Loucy (cell line): ENCODE data around the gene PYROXD2.

ENCODE experiments used
- H2AFZ ChIP-seq: fragments of 200-600 bp; sonication (generic); 2 replicates; pipeline ENCODE4 v1.6.0; 2016; ENCODE audit warnings: antibody characterized with exemption, mild to moderate bottlenecking, low read length, moderate library complexity
- H3F3A ChIP-seq: fragments of 200-600 bp; 2 replicates; pipeline ENCODE4 v1.6.0; 2016; ENCODE audit warnings: antibody characterized with exemption, low read depth, mild to moderate bottlenecking
- H3K27me3 ChIP-seq: fragments of 200-600 bp; sonication (generic); 2 replicates; pipeline ENCODE4 v1.6.1; 2014; ENCODE audit warnings: low read length, mild to moderate bottlenecking; ENCODE audit not compliant: insufficient read depth, poor library complexity, severe bottlenecking
- H3K36me3 ChIP-seq: fragments of 200-600 bp; sonication (generic); 2 replicates; pipeline ENCODE4 v1.6.1; 2016; ENCODE audit warnings: low read length; ENCODE audit not compliant: insufficient read depth
- H3K4me1 ChIP-seq: fragments of 200-600 bp; sonication (generic); 2 replicates; pipeline ENCODE4 v1.5.1; 2014; ENCODE audit warnings: low read length, mild to moderate bottlenecking; ENCODE audit not compliant: insufficient read depth, poor library complexity, severe bottlenecking
- H3K4me2 ChIP-seq: fragments of 200-600 bp; sonication (generic); 2 replicates; pipeline ENCODE4 v1.6.0; 2014; ENCODE audit warnings: antibody characterized with exemption, low read length, low read depth, mild to moderate bottlenecking; ENCODE audit not compliant: poor library complexity, severe bottlenecking
- H3K4me3 ChIP-seq: fragments of 200-600 bp; sonication (generic); 2 replicates; pipeline ENCODE4 v1.5.1; 2014; ENCODE audit warnings: low read length, mild to moderate bottlenecking, mixed read lengths; ENCODE audit not compliant: poor library complexity, severe bottlenecking
- H3K79me2 ChIP-seq: fragments of 200-600 bp; sonication (generic); 2 replicates; pipeline ENCODE4 v1.6.1; 2014; ENCODE audit warnings: low read length; ENCODE audit not compliant: insufficient read depth
- H3K9ac ChIP-seq: fragments of 200-600 bp; sonication (generic); 2 replicates; pipeline ENCODE4 v1.6.0; 2014; ENCODE audit warnings: mild to moderate bottlenecking, low read depth, low read length, moderate library complexity; ENCODE audit not compliant: poor library complexity, severe bottlenecking
- H3K9me2 ChIP-seq: fragments of 200-600 bp; sonication (generic); replicated peaks from 2 replicates; pipeline ENCODE4 v1.6.1; 2016; ENCODE audit warnings: low read depth, low read length, mixed read lengths
- H3K9me3 ChIP-seq: fragments of 200-600 bp; sonication (generic); 2 replicates; pipeline ENCODE4 v1.6.1; 2014; ENCODE audit warnings: mild to moderate bottlenecking, antibody characterized with exemption, low read length, low read depth; ENCODE audit not compliant: insufficient read depth
- H4K20me1 ChIP-seq: fragments of 200-600 bp; sonication (generic); 2 replicates; pipeline ENCODE4 v1.6.0; 2014; ENCODE audit warnings: antibody characterized with exemption, low read length, mild to moderate bottlenecking; ENCODE audit not compliant: insufficient read depth, poor library complexity, severe bottlenecking
- CTCF ChIP-seq: fragments of 200-600 bp; sonication (generic); conservative IDR thresholded peaks from 2 replicates; pipeline ENCODE4 v1.5.1; 2014; ENCODE audit warnings: mild to moderate bottlenecking, antibody characterized with exemption, low read length
- EZH2phosphoT487 ChIP-seq: fragments of 200-600 bp; IDR thresholded peaks from 2 replicates; pipeline ENCODE4 v1.6.1; 2018; ENCODE audit warnings: antibody characterized with exemption, mild to moderate bottlenecking, moderate library complexity, borderline replicate concordance

The PYROXD2 gene

GRCh38 chr10:98419469-98420261 lies 4.7 kb upstream of the PYROXD2 start:
- Histone ChIP-seq H3K36me3 (peaks cover 2% of the 10 kb centered on the region; the same call in 1 of the 2 replicates), H3K4me1 (peaks cover 5% of the 10 kb centered on the region), H3K9me2 (no peaks in the 10 kb centered on the region), H3K4me3 (no peak overlapping the region), H3K79me2 (peaks cover under 1% of the 10 kb centered on the region; the same call in 1 of the 2 replicates), H3F3A (no peaks in the 10 kb centered on the region), H2AFZ (no peak overlapping the region), H3K9ac (no peak overlapping the region), H4K20me1 (no peaks in the 10 kb centered on the region), H3K27me3 (no peaks in the 10 kb centered on the region), H3K4me2 (no peak overlapping the region), H3K9me3 (no peaks in the 10 kb centered on the region)
- TF ChIP-seq CTCF (no peak), EZH2phosphoT487 (no peak)

GRCh38 chr10:98418665-98419468 lies 3.9 kb upstream of the PYROXD2 start:
- Histone ChIP-seq H3F3A (no peaks in the 10 kb centered on the region), H3K9ac (no peak overlapping the region), H3K4me3 (no peak overlapping the region), H3K9me2 (no peaks in the 10 kb centered on the region), H2AFZ (no peak overlapping the region), H3K79me2 (peaks cover 8% of the 10 kb centered on the region), H3K36me3 (peaks cover 2% of the 10 kb centered on the region; the same call in 1 of the 2 replicates), H3K4me1 (peaks cover 11% of the 10 kb centered on the region), H3K4me2 (no peak overlapping the region), H3K27me3 (no peaks in the 10 kb centered on the region), H3K9me3 (no peaks in the 10 kb centered on the region), H4K20me1 (no peaks in the 10 kb centered on the region)
- TF ChIP-seq CTCF (no peak), EZH2phosphoT487 (no peak)

GRCh38 chr10:98417973-98418664 lies 3.1 kb upstream of the PYROXD2 start:
- no peak overlapping the region for H3K4me3 ChIP-seq
- no peaks in the 10 kb centered on the region for H3F3A ChIP-seq
- H3K36me3 ChIP-seq: peaks cover 2% of the 10 kb centered on the region; the same call in 1 of the 2 replicates
- no peaks in the 10 kb centered on the region for H3K9me2 ChIP-seq
- no peaks in the 10 kb centered on the region for H4K20me1 ChIP-seq
- no peak overlapping the region for H3K9ac ChIP-seq
- H3K79me2 ChIP-seq: peaks cover 9% of the 10 kb centered on the region
- no peak overlapping the region for H2AFZ ChIP-seq
- TF ChIP-seq EZH2phosphoT487: no peak
- no peak for TF ChIP-seq CTCF
- H3K27me3 ChIP-seq: no peaks in the 10 kb centered on the region
- H3K4me2 ChIP-seq: no peak overlapping the region
- no peaks in the 10 kb centered on the region for H3K9me3 ChIP-seq
- H3K4me1 ChIP-seq: peaks cover 11% of the 10 kb centered on the region
